ENCODE measurements around the gene PIP4K2A.

PIP4K2A gene

GRCh38 chr10:22637491-22637890 lies 76.9 kb downstream of the PIP4K2A start:
- no peak overlapping the region for H2BK5ac ChIP-seq (ENCODE audit: low read length)
- no peak overlapping the region for H3K27ac ChIP-seq (replicated peaks; ENCODE audit: low read length)
- H2AK5ac ChIP-seq (ENCODE audit: low read depth, low read length), result no peak overlapping the region
- H2BK120ac ChIP-seq (ENCODE audit: low read depth, low read length), result no peak overlapping the region
- no peak overlapping the region for H4K91ac ChIP-seq (ENCODE audit: low read depth, low read length, poor library complexity)
- H3K36me3 ChIP-seq (replicated peaks in 1 of 2; ENCODE audit: control insufficient read depth in 2 of 2, insufficient read depth in 2 of 2, low read length in 2 of 2), result no peaks in the 10 kb centered on the region
- no peak overlapping the region for H2BK12ac ChIP-seq (ENCODE audit: low read length)
- H3K4me1 ChIP-seq (ENCODE audit: control insufficient read depth in 2 of 2, insufficient read depth in 1 of 2, low read depth in 1 of 2, low read length in 2 of 2), result peaks cover 2 to 10% of the 10 kb centered on the region in 2 donors
- DNase-seq (ENCODE audit: low spot score), result no peak
- WGBS, 2 donors (ENCODE audit: extremely low coverage in 2 of 2, insufficient read length in 2 of 2, insufficient replicate concordance in 1 of 2), result no CpG with 5 or more reads among the region's 4 CpGs
- no peak overlapping the region for H3K4me2 ChIP-seq (ENCODE audit: insufficient read depth, low read length, poor library complexity, severe bottlenecking)
- no peak overlapping the region for H4K8ac ChIP-seq (ENCODE audit: low read depth, low read length)
- no peak overlapping the region for H3K18ac ChIP-seq (ENCODE audit: low read length)
- H2BK15ac ChIP-seq (ENCODE audit: low read length), result no peak overlapping the region
- H3K9me3 ChIP-seq (replicated peaks in 1 of 2; ENCODE audit: control insufficient read depth in 2 of 2, insufficient read depth in 1 of 2, low read depth in 1 of 2, low read length in 2 of 2), result no peaks in the 10 kb centered on the region
- no peak overlapping the region for H3K4ac ChIP-seq (ENCODE audit: low read length)
- H3K79me1 ChIP-seq (ENCODE audit: low read depth, low read length), result peaks cover 2% of the 10 kb centered on the region
- H3K27me3 ChIP-seq (ENCODE audit: control insufficient read depth in 3 of 3, insufficient read depth in 3 of 3, low read depth in 1 of 3, low read length in 3 of 3), result no peaks in the 10 kb centered on the region
- no peak overlapping the region for H3K14ac ChIP-seq (ENCODE audit: low read length)
- H3K23ac ChIP-seq (ENCODE audit: low read depth, low read length, poor library complexity), result no peak overlapping the region
- no peak overlapping the region for H3K9ac ChIP-seq (ENCODE audit: low read depth, low read length, poor library complexity)
- H3K4me3 ChIP-seq (ENCODE audit: low read length in 2 of 2), result no peak overlapping the region
- H2AFZ ChIP-seq (ENCODE audit: low read length), result no peak overlapping the region

GRCh38 chr10:22635650-22636049 lies 78.7 kb downstream of the PIP4K2A start:
- Histone ChIP-seq H2BK120ac (ENCODE audit: low read depth, low read length) (no peak overlapping the region), H3K4me2 (ENCODE audit: insufficient read depth, low read length, poor library complexity, severe bottlenecking) (no peak overlapping the region), H3K14ac (ENCODE audit: low read length) (no peak overlapping the region), H3K9ac (ENCODE audit: low read depth, low read length, poor library complexity) (no peak overlapping the region), H3K36me3 (replicated peaks in 1 of 2; ENCODE audit: control insufficient read depth in 2 of 2, insufficient read depth in 2 of 2, low read length in 2 of 2) (no peaks in the 10 kb centered on the region), H3K9me3 (replicated peaks in 1 of 2; ENCODE audit: control insufficient read depth in 2 of 2, insufficient read depth in 1 of 2, low read depth in 1 of 2, low read length in 2 of 2) (no peaks in the 10 kb centered on the region), H3K4me1 (ENCODE audit: control insufficient read depth in 2 of 2, insufficient read depth in 1 of 2, low read depth in 1 of 2, low read length in 2 of 2) (peaks cover 4 to 12% of the 10 kb centered on the region in 2 donors), H2BK12ac (ENCODE audit: low read length) (no peak overlapping the region), H4K91ac (ENCODE audit: low read depth, low read length, poor library complexity) (no peak overlapping the region), H2AK5ac (ENCODE audit: low read depth, low read length) (no peak overlapping the region), H3K23ac (ENCODE audit: low read depth, low read length, poor library complexity) (no peak overlapping the region), H4K8ac (ENCODE audit: low read depth, low read length) (no peak overlapping the region), H2BK5ac (ENCODE audit: low read length) (no peak overlapping the region), H3K27me3 (ENCODE audit: control insufficient read depth in 3 of 3, insufficient read depth in 3 of 3, low read depth in 1 of 3, low read length in 3 of 3) (no peaks in the 10 kb centered on the region), H3K4me3 (ENCODE audit: low read length in 2 of 2) (no peak overlapping the region), H2BK15ac (ENCODE audit: low read length) (no peak overlapping the region), H3K79me1 (ENCODE audit: low read depth, low read length) (peaks cover 2% of the 10 kb centered on the region), H3K27ac (replicated peaks; ENCODE audit: low read length) (no peak overlapping the region), H3K4ac (ENCODE audit: low read length) (no peak overlapping the region), H3K18ac (ENCODE audit: low read length) (no peak overlapping the region), H2AFZ (ENCODE audit: low read length) (no peak overlapping the region)
- no CpG with 5 or more reads among the region's 10 CpGs for WGBS, 2 donors (ENCODE audit: extremely low coverage in 2 of 2, insufficient read length in 2 of 2, insufficient replicate concordance in 1 of 2)
- DNase-seq (ENCODE audit: low spot score), result no peak

- H3K36me3 ChIP-seq (replicated peaks in 1 of 2; ENCODE audit: control insufficient read depth in 2 of 2, insufficient read depth in 2 of 2, low read length in 2 of 2), result no peaks in the 10 kb centered on the region
- no peak overlapping the region for H3K18ac ChIP-seq (ENCODE audit: low read length)
- no peak overlapping the region for H3K9ac ChIP-seq (ENCODE audit: low read depth, low read length, poor library complexity)
- H3K4me1 ChIP-seq (ENCODE audit: control insufficient read depth in 2 of 2, insufficient read depth in 1 of 2, low read depth in 1 of 2, low read length in 2 of 2), result peaks cover 1 to 4% of the 10 kb centered on the region in 2 donors
- no peak overlapping the region for H2BK15ac ChIP-seq (ENCODE audit: low read length)
- no peak overlapping the region for H3K27ac ChIP-seq (replicated peaks; ENCODE audit: low read length)
- H4K8ac ChIP-seq (ENCODE audit: low read depth, low read length), result no peak overlapping the region
- no peak overlapping the region for H2BK5ac ChIP-seq (ENCODE audit: low read length)
- no peak overlapping the region for H4K91ac ChIP-seq (ENCODE audit: low read depth, low read length, poor library complexity)
- H2BK120ac ChIP-seq (ENCODE audit: low read depth, low read length), result no peak overlapping the region
- no peaks in the 10 kb centered on the region for H3K9me3 ChIP-seq (replicated peaks in 1 of 2; ENCODE audit: control insufficient read depth in 2 of 2, insufficient read depth in 1 of 2, low read depth in 1 of 2, low read length in 2 of 2)
- no peaks in the 10 kb centered on the region for H3K27me3 ChIP-seq (ENCODE audit: control insufficient read depth in 3 of 3, insufficient read depth in 3 of 3, low read depth in 1 of 3, low read length in 3 of 3)
- DNase-seq (ENCODE audit: low spot score), result no peak
- H3K79me1 ChIP-seq (ENCODE audit: low read depth, low read length), result peaks cover 2% of the 10 kb centered on the region
- H3K4ac ChIP-seq (ENCODE audit: low read length), result no peak overlapping the region
- no peak overlapping the region for H2BK12ac ChIP-seq (ENCODE audit: low read length)
- H2AK5ac ChIP-seq (ENCODE audit: low read depth, low read length), result no peak overlapping the region
- H2AFZ ChIP-seq (ENCODE audit: low read length), result no peak overlapping the region
- H3K4me2 ChIP-seq (ENCODE audit: insufficient read depth, low read length, poor library complexity, severe bottlenecking), result no peak overlapping the region
- H3K14ac ChIP-seq (ENCODE audit: low read length), result no peak overlapping the region
- no peak overlapping the region for H3K4me3 ChIP-seq (ENCODE audit: low read length in 2 of 2)
- no CpG with 5 or more reads among the region's 4 CpGs for WGBS, 2 donors (ENCODE audit: extremely low coverage in 2 of 2, insufficient read length in 2 of 2, insufficient replicate concordance in 1 of 2)
- no peak overlapping the region for H3K23ac ChIP-seq (ENCODE audit: low read depth, low read length, poor library complexity)
Observed at GRCh38 chr10:22634606-22635459, 79.5 kb downstream of the PIP4K2A start.

GRCh38 chr10:22634093-22634492 lies 80.3 kb downstream of the PIP4K2A start:
- Histone ChIP-seq H2BK12ac (ENCODE audit: low read length) (no peak overlapping the region), H3K23ac (ENCODE audit: low read depth, low read length, poor library complexity) (no peak overlapping the region), H3K18ac (ENCODE audit: low read length) (no peak overlapping the region), H3K4me2 (ENCODE audit: insufficient read depth, low read length, poor library complexity, severe bottlenecking) (no peak overlapping the region), H3K4me3 (ENCODE audit: low read length in 2 of 2) (no peak overlapping the region), H3K27ac (replicated peaks; ENCODE audit: low read length) (no peak overlapping the region), H4K8ac (ENCODE audit: low read depth, low read length) (no peak overlapping the region), H2BK15ac (ENCODE audit: low read length) (no peak overlapping the region), H4K91ac (ENCODE audit: low read depth, low read length, poor library complexity) (no peak overlapping the region), H3K9ac (ENCODE audit: low read depth, low read length, poor library complexity) (no peak overlapping the region), H3K36me3 (replicated peaks in 1 of 2; ENCODE audit: control insufficient read depth in 2 of 2, insufficient read depth in 2 of 2, low read length in 2 of 2) (no peaks in the 10 kb centered on the region), H2BK120ac (ENCODE audit: low read depth, low read length) (no peak overlapping the region), H3K14ac (ENCODE audit: low read length) (no peak overlapping the region), H3K9me3 (replicated peaks in 1 of 2; ENCODE audit: control insufficient read depth in 2 of 2, insufficient read depth in 1 of 2, low read depth in 1 of 2, low read length in 2 of 2) (no peaks in the 10 kb centered on the region), H3K79me1 (ENCODE audit: low read depth, low read length) (peaks cover 2% of the 10 kb centered on the region), H3K4me1 (ENCODE audit: control insufficient read depth in 2 of 2, insufficient read depth in 1 of 2, low read depth in 1 of 2, low read length in 2 of 2) (peaks cover 1 to 3% of the 10 kb centered on the region in 2 donors), H2AK5ac (ENCODE audit: low read depth, low read length) (no peak overlapping the region), H2BK5ac (ENCODE audit: low read length) (no peak overlapping the region), H3K4ac (ENCODE audit: low read length) (no peak overlapping the region), H3K27me3 (ENCODE audit: control insufficient read depth in 3 of 3, insufficient read depth in 3 of 3, low read depth in 1 of 3, low read length in 3 of 3) (no peaks in the 10 kb centered on the region), H2AFZ (ENCODE audit: low read length) (no peak overlapping the region)
- DNase-seq (ENCODE audit: low spot score), result no peak
- no CpG with 5 or more reads among the region's 5 CpGs for WGBS, 2 donors (ENCODE audit: extremely low coverage in 2 of 2, insufficient read length in 2 of 2, insufficient replicate concordance in 1 of 2)
